HFF-Myc (cell line): ENCODE data around the gene MCCD1.

Experiments
- DNase-seq: peaks from one replicate; pipeline ENCODE4 v3.0.0-alpha.2; 2011; ENCODE audit warnings: low read depth; ENCODE audit errors: extremely low read depth
- H3K4me3 ChIP-seq: replicated peaks from 2 replicates; pipeline ENCODE4 v1.5.1; 2011; ENCODE audit warnings: low read depth, mild to moderate bottlenecking, control low read depth, low read length
- TF ChIP-seq, protein P1 (sequence below): IDR thresholded peaks from 2 replicates; pipeline ENCODE4 v1.5.1; 2012; ENCODE audit warnings: mild to moderate bottlenecking, low read depth, low read length, control low read depth; ENCODE audit errors: missing control alignments

Gene MCCD1

DNA sequence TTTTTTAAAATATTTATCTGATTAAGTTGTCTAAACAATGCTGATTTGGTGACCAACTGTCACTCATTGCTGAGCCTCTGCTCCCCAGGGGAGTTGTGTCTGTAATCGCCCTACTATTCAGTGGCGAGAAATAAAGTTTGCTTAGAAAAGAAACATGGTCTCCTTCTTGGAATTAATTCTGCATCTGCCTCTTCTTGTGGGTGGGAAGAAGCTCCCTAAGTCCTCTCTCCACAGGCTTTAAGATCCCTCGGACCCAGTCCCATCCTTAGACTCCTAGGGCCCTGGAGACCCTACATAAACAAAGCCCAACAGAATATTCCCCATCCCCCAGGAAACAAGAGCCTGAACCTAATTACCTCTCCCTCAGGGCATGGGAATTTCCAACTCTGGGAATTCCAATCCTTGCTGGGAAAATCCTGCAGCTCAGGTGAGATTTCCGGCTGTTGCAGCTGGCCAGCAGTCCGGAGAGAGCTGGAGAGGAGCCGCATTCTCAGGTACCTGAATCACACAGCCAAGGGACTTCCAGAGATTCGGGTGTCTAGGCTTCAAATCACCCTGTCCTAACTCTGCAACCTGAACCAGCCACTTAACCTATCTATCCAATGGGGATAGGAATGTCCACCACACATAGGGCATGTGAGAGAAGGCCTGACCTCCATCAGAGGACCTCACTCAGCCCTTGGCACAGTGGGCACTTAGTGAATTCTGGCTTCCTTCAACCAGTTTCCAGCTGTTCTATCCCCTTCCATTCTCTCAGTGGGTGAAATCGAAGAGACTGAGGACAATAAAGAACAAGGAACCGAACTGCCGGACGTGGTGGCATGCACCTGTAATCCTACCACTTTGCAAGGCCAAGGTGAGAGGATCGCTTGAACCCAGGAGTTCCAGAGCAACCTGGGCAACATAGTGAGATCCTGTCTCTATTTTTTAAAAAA is 49.7 kb downstream of the MCCD1 start:
- DNase-seq: no peak
- TF ChIP-seq, protein P1, sequence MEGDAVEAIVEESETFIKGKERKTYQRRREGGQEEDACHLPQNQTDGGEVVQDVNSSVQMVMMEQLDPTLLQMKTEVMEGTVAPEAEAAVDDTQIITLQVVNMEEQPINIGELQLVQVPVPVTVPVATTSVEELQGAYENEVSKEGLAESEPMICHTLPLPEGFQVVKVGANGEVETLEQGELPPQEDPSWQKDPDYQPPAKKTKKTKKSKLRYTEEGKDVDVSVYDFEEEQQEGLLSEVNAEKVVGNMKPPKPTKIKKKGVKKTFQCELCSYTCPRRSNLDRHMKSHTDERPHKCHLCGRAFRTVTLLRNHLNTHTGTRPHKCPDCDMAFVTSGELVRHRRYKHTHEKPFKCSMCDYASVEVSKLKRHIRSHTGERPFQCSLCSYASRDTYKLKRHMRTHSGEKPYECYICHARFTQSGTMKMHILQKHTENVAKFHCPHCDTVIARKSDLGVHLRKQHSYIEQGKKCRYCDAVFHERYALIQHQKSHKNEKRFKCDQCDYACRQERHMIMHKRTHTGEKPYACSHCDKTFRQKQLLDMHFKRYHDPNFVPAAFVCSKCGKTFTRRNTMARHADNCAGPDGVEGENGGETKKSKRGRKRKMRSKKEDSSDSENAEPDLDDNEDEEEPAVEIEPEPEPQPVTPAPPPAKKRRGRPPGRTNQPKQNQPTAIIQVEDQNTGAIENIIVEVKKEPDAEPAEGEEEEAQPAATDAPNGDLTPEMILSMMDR: no peak
- no peak overlapping the region for H3K4me3 ChIP-seq

DNA sequence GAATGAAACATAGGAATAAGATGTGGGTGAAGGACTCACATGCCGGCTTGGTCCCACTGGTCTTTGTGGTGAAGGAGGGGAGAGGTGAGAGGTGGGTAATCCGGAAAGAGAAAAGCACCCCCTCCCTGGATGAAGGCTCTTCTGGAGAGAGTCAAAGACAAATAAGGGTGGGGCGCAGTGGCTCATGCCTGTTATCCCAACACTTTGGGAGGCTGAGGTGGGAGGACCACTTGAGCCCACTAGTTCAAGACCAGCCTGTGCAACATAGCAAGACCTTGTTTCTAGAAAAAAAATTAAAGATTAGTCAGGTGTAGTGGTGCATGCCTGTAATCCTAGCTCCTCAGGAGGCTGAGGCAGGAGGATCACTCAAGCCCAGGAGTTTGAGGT is 50.4 kb downstream of the MCCD1 start:
- TF ChIP-seq, protein P1: no peak
- no peak overlapping the region for H3K4me3 ChIP-seq
- no peak for DNase-seq
